ENCODE results near the gene INSYN1.

- no peak for TF ChIP-seq CTCF (IDR thresholded peaks at IDR 0.05)
- TF ChIP-seq POLR2A (IDR thresholded peaks at IDR 0.05) = no peak
Observed at GRCh38 chr15:73723191-73723590, 30.0 kb downstream of the INSYN1 start.

Measured in uterus (tissue), 2 donors.